A549 (cell line): Measurements from ENCODE around the gene C1QC. TPM values are rescaled to one million over a fixed set of nuclear protein-coding genes. Genes with fewer than 3 reads are reported as not detected.

Experiments
- ATAC-seq, 2 experiments: fragments of 200-7000 bp in 1 of 2; fragments of >200 bp in 1 of 2; cut with Nextera tagmentation in 1 of 2; cut with Tn5 transposase in 1 of 2; 3 replicates each; pipeline versions ENCODE4 v1.8.0 to v1.9.1; 2018 to 2020; ENCODE audit warnings: mild to moderate bottlenecking in 1 of 2, moderate library complexity in 1 of 2
- CTCF ChIA-PET: fragments of 300-600 bp; sonication (Branson Sonifier 250); formaldehyde crosslinking; extraction: SDS; loops from one replicate; lab custom pipeline; 2021; ENCODE audit warnings: antibody characterized with exemption, inconsistent platforms; lab: Yijun Ruan, JAX
- POLR2A ChIA-PET: fragments of 350-600 bp; formaldehyde crosslinking; extraction: SDS; loops from one replicate; lab custom pipeline; 2021; ENCODE audit warnings: antibody characterized with exemption, inconsistent platforms; lab: Yijun Ruan, JAX
- DNase-seq, 2 experiments: peaks; one replicate each; pipeline versions ENCODE4 v3.0.0 to v3.0.0-alpha.2; 2011 to 2016; ENCODE audit warnings: low read depth in 1 of 2, low spot score in 1 of 2
- FAIRE-seq: peaks from 2 replicates; lab custom pipeline; 2011; peaks lifted over from hg19 to GRCh38; lab: Jason Lieb, UNC
- H3K27ac ChIP-seq, 2 experiments: fragments of >200 bp; sonication (Bioruptor Twin); formaldehyde crosslinking; 3 replicates each; pipeline ENCODE4 v1.5.1; 2016 to 2017
- H3K4me1 ChIP-seq: fragments of >200 bp; sonication (Bioruptor Twin); formaldehyde crosslinking; 3 replicates; pipeline ENCODE4 v1.6.1; 2016
- H3K4me2 ChIP-seq: fragments of >200 bp; sonication (Bioruptor Twin); formaldehyde crosslinking; 3 replicates; pipeline ENCODE4 v1.6.1; 2016
- H3K4me3 ChIP-seq: fragments of >200 bp; sonication (Bioruptor Twin); formaldehyde crosslinking; 3 replicates; pipeline ENCODE4 v1.5.1; 2016
- H3K9me3 ChIP-seq: fragments of >200 bp; sonication (Bioruptor Twin); formaldehyde crosslinking; 3 replicates; pipeline ENCODE4 v1.6.1; 2016
- CEBPB ChIP-seq, 2 experiments: fragments of >200 bp in 1 of 2; sonication (Bioruptor Twin) in 1 of 2; formaldehyde crosslinking in 1 of 2; IDR thresholded peaks; 2 replicates each; pipeline ENCODE4 v1.6.1; 2012 to 2016
- CHD2 ChIP-seq: fragments of 150-350 bp; IDR thresholded peaks from 2 replicates; pipeline ENCODE4 v1.6.1; 2014; ENCODE audit warnings: low read length; ENCODE audit not compliant: partially characterized antibody
- CTCF ChIP-seq: fragments of >200 bp; sonication (Bioruptor Twin); formaldehyde crosslinking; IDR thresholded peaks from 3 replicates; pipeline ENCODE4 v1.5.1; 2016
- EP300 ChIP-seq, 2 experiments: fragments of >200 bp; sonication (Bioruptor Twin); formaldehyde crosslinking; IDR thresholded peaks; 2 replicates in 1 of 2; 3 replicates in 1 of 2; pipeline ENCODE4 v1.6.1; 2016 to 2017
- ESRRA ChIP-seq: fragments of 150-350 bp; IDR thresholded peaks from 2 replicates; pipeline ENCODE4 v1.6.1; 2014; ENCODE audit warnings: mild to moderate bottlenecking, low read length, borderline replicate concordance
- FOSL2 ChIP-seq, 2 experiments: fragments of 450-650 bp in 1 of 2; fragments of >200 bp in 1 of 2; sonication (Bioruptor Twin) in 1 of 2; formaldehyde crosslinking; IDR thresholded peaks; 2 replicates each; pipeline versions ENCODE4 v1.5.0 to v1.6.1; 2016 to 2020; ENCODE audit warnings: mild to moderate bottlenecking in 1 of 2, moderate library complexity in 1 of 2
- GATA3 ChIP-seq: IDR thresholded peaks from 2 replicates; pipeline ENCODE4 v1.6.1; 2012; ENCODE audit warnings: borderline replicate concordance
- HES2 ChIP-seq: fragments of >200 bp; sonication (Bioruptor Twin); formaldehyde crosslinking; IDR thresholded peaks from 2 replicates; pipeline ENCODE4 v1.6.1; 2016
- HEYL ChIP-seq: fragments of 250-450 bp; sonication (Bioruptor Pico); IDR thresholded peaks from 2 replicates; pipeline ENCODE4 v1.8.0; 2021; ENCODE audit warnings: mild to moderate bottlenecking, moderate library complexity
- HOXB5 ChIP-seq: fragments of 250-450 bp; sonication (Bioruptor Pico); IDR thresholded peaks from 2 replicates; pipeline ENCODE4 v1.5.0; 2020; ENCODE audit warnings: mild to moderate bottlenecking, moderate library complexity
- KDM5A ChIP-seq: fragments of 200-600 bp; sonication (generic); IDR thresholded peaks from 2 replicates; pipeline ENCODE4 v1.6.1; 2016; ENCODE audit warnings: antibody characterized with exemption, mild to moderate bottlenecking
- NPAS2 ChIP-seq: fragments of 250-450 bp; sonication (Bioruptor Pico); IDR thresholded peaks from 2 replicates; pipeline ENCODE4 v1.8.0; 2022; ENCODE audit warnings: mild to moderate bottlenecking, moderate library complexity, borderline replicate concordance
- PBX3 ChIP-seq: IDR thresholded peaks from 2 replicates; pipeline ENCODE4 v1.6.1; 2012
- POLR2AphosphoS2 ChIP-seq: conservative IDR thresholded peaks from 2 replicates; pipeline ENCODE4 v1.6.1; 2012; ENCODE audit warnings: low read length, improper control_type of control experiment, inconsistent platforms
- RAD21 ChIP-seq, 2 experiments: fragments of >200 bp in 1 of 2; sonication (Bioruptor Twin) in 1 of 2; formaldehyde crosslinking in 1 of 2; IDR thresholded peaks in 1 of 2; conservative IDR thresholded peaks in 1 of 2; 2 replicates in 1 of 2; 3 replicates in 1 of 2; pipeline ENCODE4 v1.6.1; 2012 to 2018; ENCODE audit warnings: inconsistent platforms in 1 of 2
- REST ChIP-seq: fragments of 200-600 bp; sonication (generic); IDR thresholded peaks from 2 replicates; pipeline ENCODE4 v1.6.1; 2016; ENCODE audit warnings: antibody characterized with exemption, mild to moderate bottlenecking, moderate library complexity
- RFX5 ChIP-seq: fragments of 450-650 bp; IDR thresholded peaks from 2 replicates; pipeline ENCODE4 v1.7.1; 2014; ENCODE audit warnings: antibody characterized with exemption, mild to moderate bottlenecking, moderate library complexity
- SMC3 ChIP-seq: fragments of >200 bp; sonication (Bioruptor Twin); formaldehyde crosslinking; IDR thresholded peaks from 3 replicates; pipeline ENCODE4 v1.6.1; 2018; ENCODE audit warnings: inconsistent platforms
- TP53 ChIP-seq: fragments of 250-450 bp; sonication (Bioruptor Pico); IDR thresholded peaks from 2 replicates; pipeline ENCODE4 v1.5.0; 2021; ENCODE audit warnings: mild to moderate bottlenecking, moderate library complexity
- ZC3H11A ChIP-seq: fragments of 450-650 bp; IDR thresholded peaks from 2 replicates; pipeline ENCODE4 v1.6.1; 2014; ENCODE audit warnings: antibody characterized with exemption, mild to moderate bottlenecking
- ZFP36 ChIP-seq: fragments of 450-650 bp; IDR thresholded peaks from 2 replicates; pipeline ENCODE4 v1.6.1; 2014; ENCODE audit warnings: borderline replicate concordance; ENCODE audit not compliant: partially characterized antibody
- ZNF302 ChIP-seq: fragments of 250-450 bp; sonication (Bioruptor Pico); IDR thresholded peaks from 2 replicates; pipeline ENCODE4 v1.9.0; 2021; ENCODE audit warnings: inconsistent platforms, mild to moderate bottlenecking, moderate library complexity
- WGBS: methylation state at CpG from one replicate; pipeline ENCODE4 v1.1.6; 2017; ENCODE audit errors: missing lambda C conversion rate; 5-methylcytosine and 5-hydroxymethylcytosine counted together
- polyA plus RNA-seq, 4 experiments: library from polyadenylated mRNA; depleted of rRNA in 3 of 4; stranded (reverse); fragments of >200 nt; fragmentation: RNase III in 1 of 4; extraction: RNeasy Plus Mini Kit Qiagen cat#74134 plus additional on column Dnase treatment in 1 of 4; gene quantifications; 2 replicates in 3 of 4; 3 replicates in 1 of 4; pipeline ENCODE4 v1.2.3, GENCODE V29; 2011 to 2017
- TF ChIP-seq, protein P1 (sequence below): fragments of >200 bp; sonication (Bioruptor Twin); formaldehyde crosslinking; IDR thresholded peaks from 3 replicates; pipeline ENCODE4 v1.6.1; 2016
- TF ChIP-seq, protein P2 (sequence below): fragments of 150-350 bp; IDR thresholded peaks from 2 replicates; pipeline ENCODE4 v1.6.1; 2014; ENCODE audit warnings: low read depth, mild to moderate bottlenecking, low read length

C1QC gene
- polyA plus RNA-seq, 2 of the 4 experiments (the other 2 are of a cell fraction): not detected

DNA sequence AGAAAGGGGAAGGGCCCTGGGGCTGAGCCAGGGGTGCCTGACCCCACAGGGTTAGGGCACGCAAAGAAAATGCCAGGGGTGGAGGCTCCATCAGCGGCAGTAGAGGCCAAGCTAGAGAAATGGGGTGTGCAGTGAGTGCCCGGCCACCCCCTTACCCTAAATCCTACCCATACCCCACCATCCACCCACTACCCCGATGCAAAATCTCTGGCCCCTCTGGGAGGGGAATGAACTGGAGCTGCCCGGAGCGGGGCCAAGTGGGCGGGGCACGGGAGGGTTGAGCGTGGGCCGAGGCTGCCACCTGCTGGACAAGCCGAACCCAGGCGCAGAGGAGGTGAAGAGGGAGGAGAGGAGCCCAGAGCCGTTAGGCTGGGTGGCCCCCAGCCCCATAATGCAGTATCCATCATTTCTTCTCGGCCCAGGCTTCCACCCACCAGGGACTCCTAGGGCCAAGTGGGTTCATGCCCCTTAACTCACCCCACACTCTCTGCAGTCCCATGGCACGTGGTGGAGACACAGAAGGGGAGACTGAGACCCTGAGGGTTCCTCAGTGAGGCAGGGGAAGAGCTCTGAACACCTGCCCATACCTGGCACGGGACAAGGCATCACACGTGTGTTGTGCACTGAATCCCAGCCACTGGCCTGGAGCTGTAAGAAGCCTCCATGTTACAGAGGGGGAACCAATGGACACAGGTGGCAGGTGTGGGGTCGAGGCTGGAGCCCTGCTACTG, 1.4 kb upstream of the C1QC start:
- H3K4me2 ChIP-seq: peak overlapping the region; percentile 85

More for the DNA sequence above, 1.4 kb upstream of the C1QC start:
- Histone ChIP-seq H3K4me1 (0 out of 3 replicates have a peak, but pooled peaks cover 5% of the 10 kb centered on the region), H3K4me3 (no peak overlapping the region), H3K27ac (no peak overlapping the region), H3K9me3 (no peaks in the 10 kb centered on the region)
- DNase-seq: peak; percentile 19 to 66
- FAIRE-seq: no peak
- ChIA-PET CTCF (interaction anchor here (0.6 to 8.2 kb wide), 49 partner anchors 9 to 734 kb away, joined by 3 to 248 read pairs (median 4); partner anchors contain the start of gene C1QB), POLR2A (interaction anchor here (1.0 kb wide), 1 partner anchor 221 kb away, joined by 4 read pairs; no protein-coding TSS in a partner anchor)
- WGBS: 6% methylated on average over 12 of the region's 18 CpGs
- peak; percentile 75 to 93 for ATAC-seq
- TF ChIP-seq HEYL (CRISPR knock-in tag) (no peak), REST (no peak), HOXB5 (no peak), KDM5A (no peak), CHD2 (no peak), NPAS2 (CRISPR knock-in tag) (no peak), PBX3 (no peak), HES2 (no peak), ZC3H11A (no peak), ZFP36 (no peak), SMC3 (peak; percentile 91), CTCF (peak; percentile 78), TP53 (CRISPR knock-in tag) (no peak), EP300 (IDR thresholded peaks at IDR 0.05) (no peak), ESRRA (no peak), CEBPB (IDR thresholded peaks at IDR 0.05) (no peak), POLR2AphosphoS2 (no peak), RFX5 (no peak), ZNF302 (CRISPR knock-in tag) (no peak), FOSL2 (IDR thresholded peaks at IDR 0.05) (no peak), FOSL2 (CRISPR knock-in tag; IDR thresholded peaks at IDR 0.05) (no peak), RAD21 (conservative IDR thresholded peaks at IDR 0.05 in 1 of 2, IDR thresholded peaks at IDR 0.05 in 1 of 2) (peak; percentile 87 to 94), GATA3 (no peak)
- TF ChIP-seq, protein P1, sequence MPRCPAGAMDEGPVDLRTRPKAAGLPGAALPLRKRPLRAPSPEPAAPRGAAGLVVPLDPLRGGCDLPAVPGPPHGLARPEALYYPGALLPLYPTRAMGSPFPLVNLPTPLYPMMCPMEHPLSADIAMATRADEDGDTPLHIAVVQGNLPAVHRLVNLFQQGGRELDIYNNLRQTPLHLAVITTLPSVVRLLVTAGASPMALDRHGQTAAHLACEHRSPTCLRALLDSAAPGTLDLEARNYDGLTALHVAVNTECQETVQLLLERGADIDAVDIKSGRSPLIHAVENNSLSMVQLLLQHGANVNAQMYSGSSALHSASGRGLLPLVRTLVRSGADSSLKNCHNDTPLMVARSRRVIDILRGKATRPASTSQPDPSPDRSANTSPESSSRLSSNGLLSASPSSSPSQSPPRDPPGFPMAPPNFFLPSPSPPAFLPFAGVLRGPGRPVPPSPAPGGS: no peak
- TF ChIP-seq, protein P2, sequence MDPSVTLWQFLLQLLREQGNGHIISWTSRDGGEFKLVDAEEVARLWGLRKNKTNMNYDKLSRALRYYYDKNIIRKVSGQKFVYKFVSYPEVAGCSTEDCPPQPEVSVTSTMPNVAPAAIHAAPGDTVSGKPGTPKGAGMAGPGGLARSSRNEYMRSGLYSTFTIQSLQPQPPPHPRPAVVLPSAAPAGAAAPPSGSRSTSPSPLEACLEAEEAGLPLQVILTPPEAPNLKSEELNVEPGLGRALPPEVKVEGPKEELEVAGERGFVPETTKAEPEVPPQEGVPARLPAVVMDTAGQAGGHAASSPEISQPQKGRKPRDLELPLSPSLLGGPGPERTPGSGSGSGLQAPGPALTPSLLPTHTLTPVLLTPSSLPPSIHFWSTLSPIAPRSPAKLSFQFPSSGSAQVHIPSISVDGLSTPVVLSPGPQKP: no peak
